SK-N-SH treated with all-trans-retinoic acid at 6 μM for 48 hours (cell line): ENCODE measurements around the gene PCDHGB5.

Source experiments
- ATAC-seq: fragments of 200-7000 bp; cut with Tn5 transposase; 3 replicates; pipeline ENCODE4 v1.9.1; 2020; ENCODE audit warnings: mild to moderate bottlenecking, moderate library complexity
- ARNTL ChIP-seq: fragments of 450-650 bp; formaldehyde crosslinking; IDR thresholded peaks from 2 replicates; pipeline ENCODE4 v1.5.0; 2020; ENCODE audit warnings: low read depth, mild to moderate bottlenecking, moderate library complexity, borderline replicate concordance
- BACH2 ChIP-seq: fragments of 250-450 bp; sonication (Bioruptor Pico); IDR thresholded peaks from 2 replicates; pipeline ENCODE4 v1.9.0; 2021; ENCODE audit warnings: mild to moderate bottlenecking, borderline replicate concordance
- CREB5 ChIP-seq: fragments of 250-450 bp; sonication (Bioruptor Pico); IDR thresholded peaks from 2 replicates; pipeline ENCODE4 v1.5.1; 2020; ENCODE audit warnings: low read depth, mild to moderate bottlenecking, moderate library complexity
- CSDC2 ChIP-seq: fragments of 250-450 bp; sonication (Bioruptor Pico); IDR thresholded peaks from 2 replicates; pipeline ENCODE4 v1.5.0; 2020; ENCODE audit warnings: mild to moderate bottlenecking, moderate library complexity
- CSRNP3 ChIP-seq: fragments of 250-450 bp; sonication (Bioruptor Pico); IDR thresholded peaks from 2 replicates; pipeline ENCODE4 v1.5.1; 2021; ENCODE audit warnings: mild to moderate bottlenecking, moderate library complexity
- GLIS3 ChIP-seq: fragments of 250-450 bp; sonication (Bioruptor Pico); IDR thresholded peaks from 2 replicates; pipeline ENCODE4 v1.5.0; 2020; ENCODE audit warnings: mild to moderate bottlenecking, moderate library complexity
- ISL1 ChIP-seq: fragments of 250-450 bp; sonication (Bioruptor Pico); IDR thresholded peaks from 2 replicates; pipeline ENCODE4 v2.1.2; 2022; ENCODE audit warnings: mild to moderate bottlenecking, moderate library complexity
- OSR1 ChIP-seq: fragments of 250-450 bp; sonication (Bioruptor Pico); IDR thresholded peaks from 2 replicates; pipeline ENCODE4 v1.8.0; 2022; ENCODE audit warnings: moderate library complexity, mild to moderate bottlenecking, inconsistent platforms
- PATZ1 ChIP-seq: fragments of 250-450 bp; sonication (Bioruptor Pico); IDR thresholded peaks from 2 replicates; pipeline ENCODE4 v1.8.0; 2020; ENCODE audit warnings: mild to moderate bottlenecking, moderate library complexity, borderline replicate concordance
- POU6F1 ChIP-seq: fragments of 250-450 bp; sonication (Bioruptor Pico); IDR thresholded peaks from 2 replicates; pipeline ENCODE4 v1.8.0; 2021; ENCODE audit warnings: low read depth, mild to moderate bottlenecking, moderate library complexity, borderline replicate concordance
- PPARA ChIP-seq: fragments of 250-450 bp; sonication (Bioruptor Pico); IDR thresholded peaks from 2 replicates; pipeline ENCODE4 v1.5.0; 2020; ENCODE audit warnings: mild to moderate bottlenecking, borderline replicate concordance
- RARB ChIP-seq: fragments of 250-450 bp; sonication (Bioruptor Pico); IDR thresholded peaks from 2 replicates; pipeline ENCODE4 v1.8.0; 2021; ENCODE audit warnings: mild to moderate bottlenecking, moderate library complexity
- SNAI2 ChIP-seq: fragments of 250-450 bp; sonication (Bioruptor Pico); IDR thresholded peaks from 2 replicates; pipeline ENCODE4 v1.5.0; 2020; ENCODE audit warnings: mild to moderate bottlenecking, moderate library complexity
- TCF4 ChIP-seq: fragments of 250-450 bp; sonication (Bioruptor Pico); IDR thresholded peaks from 2 replicates; pipeline ENCODE4 v1.8.0; 2021; ENCODE audit warnings: mild to moderate bottlenecking, moderate library complexity, borderline replicate concordance
- TOX ChIP-seq: fragments of 250-450 bp; sonication (Bioruptor Pico); IDR thresholded peaks from 2 replicates; pipeline ENCODE4 v1.8.0; 2021; ENCODE audit warnings: mild to moderate bottlenecking, moderate library complexity, borderline replicate concordance
- TSHZ2 ChIP-seq: fragments of 250-450 bp; sonication (Bioruptor Pico); IDR thresholded peaks from 2 replicates; pipeline ENCODE4 v1.5.0; 2020; ENCODE audit warnings: mild to moderate bottlenecking, moderate library complexity
- ZFP3 ChIP-seq: fragments of 250-450 bp; sonication (Bioruptor Pico); IDR thresholded peaks from 2 replicates; pipeline ENCODE4 v1.5.0; 2020; ENCODE audit warnings: mild to moderate bottlenecking, moderate library complexity
- ZFP30 ChIP-seq: fragments of 450-650 bp; formaldehyde crosslinking; IDR thresholded peaks from 2 replicates; pipeline ENCODE4 v1.5.0; 2022; ENCODE audit warnings: mild to moderate bottlenecking, moderate library complexity
- ZNF565 ChIP-seq: fragments of 450-650 bp; formaldehyde crosslinking; conservative IDR thresholded peaks from 2 replicates; pipeline ENCODE4 v1.5.0; 2020; ENCODE audit warnings: low read depth, mild to moderate bottlenecking, moderate library complexity
- ZNF70 ChIP-seq: fragments of 450-650 bp; formaldehyde crosslinking; IDR thresholded peaks from 2 replicates; pipeline ENCODE4 v1.5.0; 2020; ENCODE audit warnings: mild to moderate bottlenecking, moderate library complexity

PCDHGB5 gene

GRCh38 chr5:141389153-141390042, 8.3 kb upstream of the PCDHGB5 start:
- TF ChIP-seq ZFP3 (CRISPR knock-in tag) (no peak), OSR1 (no peak), PATZ1 (CRISPR knock-in tag) (no peak), TCF4 (CRISPR knock-in tag) (no peak), ZFP30 (no peak), BACH2 (CRISPR knock-in tag) (no peak), RARB (CRISPR knock-in tag) (no peak), CSRNP3 (CRISPR knock-in tag) (no peak), ARNTL (CRISPR knock-in tag) (no peak), GLIS3 (CRISPR knock-in tag) (no peak), CREB5 (CRISPR knock-in tag) (no peak), SNAI2 (CRISPR knock-in tag) (no peak), ZNF565 (CRISPR knock-in tag) (no peak), PPARA (CRISPR knock-in tag) (no peak), POU6F1 (no peak), TSHZ2 (no peak), ISL1 (CRISPR knock-in tag) (no peak), ZNF70 (CRISPR knock-in tag) (no peak)
- no peak for ATAC-seq

GRCh38 chr5:141392429-141393198, 5.1 kb upstream of the PCDHGB5 start, which contains the start of gene PCDHGA8:
Gene PCDHGA8 (plus strand): TSS chr5:141392633. CDS start chr5:141392814, 181 bp downstream.
- no peak for TF ChIP-seq OSR1
- TF ChIP-seq RARB (CRISPR knock-in tag): no peak
- TF ChIP-seq ISL1 (CRISPR knock-in tag): no peak
- no peak for TF ChIP-seq TSHZ2
- TF ChIP-seq POU6F1: no peak
- TF ChIP-seq CSDC2 (CRISPR knock-in tag): no peak
- no peak for TF ChIP-seq TOX
- TF ChIP-seq ZFP30: no peak
- TF ChIP-seq ZNF565 (CRISPR knock-in tag): no peak
- TF ChIP-seq ZFP3 (CRISPR knock-in tag): no peak
- no peak for ATAC-seq
